ENCODE data around the gene SETD3.

The SETD3 gene

GRCh38 chr14:99502989-99503421 lies 22.3 kb upstream of the SETD3 start:
- Histone ChIP-seq H2BK120ac (ENCODE audit: low read depth, low read length) (no peak overlapping the region), H3K23ac (ENCODE audit: low read depth, low read length, poor library complexity) (peak overlapping the region; percentile 38), H3K4me1 (ENCODE audit: control insufficient read depth in 2 of 2, insufficient read depth in 1 of 2, low read depth in 1 of 2, low read length in 2 of 2) (no peaks in the 10 kb centered on the region), H3K27ac (replicated peaks; ENCODE audit: low read length) (no peak overlapping the region), H2BK5ac (ENCODE audit: low read length) (no peak overlapping the region), H3K79me1 (ENCODE audit: low read depth, low read length) (no peaks in the 10 kb centered on the region), H3K27me3 (ENCODE audit: control insufficient read depth in 3 of 3, insufficient read depth in 3 of 3, low read depth in 1 of 3, low read length in 3 of 3) (no peaks in the 10 kb centered on the region), H3K4me2 (ENCODE audit: insufficient read depth, low read length, poor library complexity, severe bottlenecking) (no peak overlapping the region), H3K14ac (ENCODE audit: low read length) (no peak overlapping the region), H3K9me3 (replicated peaks in 1 of 2; ENCODE audit: control insufficient read depth in 2 of 2, insufficient read depth in 1 of 2, low read depth in 1 of 2, low read length in 2 of 2) (no peaks in the 10 kb centered on the region), H3K4ac (ENCODE audit: low read length) (no peak overlapping the region), H2AK5ac (ENCODE audit: low read depth, low read length) (no peak overlapping the region), H3K36me3 (replicated peaks in 1 of 2; ENCODE audit: control insufficient read depth in 2 of 2, insufficient read depth in 2 of 2, low read length in 2 of 2) (peaks cover 42 to 99% of the 10 kb centered on the region in 2 donors), H2AFZ (ENCODE audit: low read length) (no peak overlapping the region), H4K91ac (ENCODE audit: low read depth, low read length, poor library complexity) (no peak overlapping the region), H2BK15ac (ENCODE audit: low read length) (no peak overlapping the region), H4K8ac (ENCODE audit: low read depth, low read length) (no peak overlapping the region), H2BK12ac (ENCODE audit: low read length) (no peak overlapping the region), H3K18ac (ENCODE audit: low read length) (no peak overlapping the region), H3K4me3 (ENCODE audit: low read length in 2 of 2) (no peak overlapping the region), H3K9ac (ENCODE audit: low read depth, low read length, poor library complexity) (peak overlapping the region; percentile 7)
- WGBS, 2 donors (ENCODE audit: extremely low coverage in 2 of 2, insufficient read length in 2 of 2, insufficient replicate concordance in 1 of 2) = no CpG with 5 or more reads among the region's 14 CpGs
- no peak for DNase-seq (ENCODE audit: low spot score)

DNA sequence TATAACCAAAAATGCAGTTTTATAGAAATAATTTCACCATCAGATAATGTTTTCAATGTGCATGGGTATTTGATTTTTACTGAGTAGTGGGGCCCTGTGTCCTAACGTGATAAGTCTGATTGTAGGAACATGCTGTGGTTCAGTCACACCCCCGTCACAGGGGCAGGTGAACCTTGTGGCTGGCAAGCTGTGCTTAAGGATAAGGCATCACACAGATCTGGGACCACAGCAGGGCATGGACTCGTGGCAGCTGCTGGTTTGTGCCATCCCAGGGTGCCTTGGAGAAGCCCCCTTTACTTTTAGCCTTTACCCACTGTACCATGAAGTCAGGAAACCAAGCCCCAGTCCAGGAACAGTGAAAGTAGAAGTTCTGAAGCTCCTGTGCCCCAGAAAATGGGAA lies 17.2 kb upstream of the SETD3 start:
- no peak overlapping the region for H2AFZ ChIP-seq (ENCODE audit: low read length)
- H3K14ac ChIP-seq (ENCODE audit: low read length) = no peak overlapping the region
- peaks cover 2% of the 10 kb centered on the region for H3K79me1 ChIP-seq (ENCODE audit: low read depth, low read length)
- no peak overlapping the region for H4K91ac ChIP-seq (ENCODE audit: low read depth, low read length, poor library complexity)
- H3K18ac ChIP-seq (ENCODE audit: low read length) = no peak overlapping the region
- H2BK15ac ChIP-seq (ENCODE audit: low read length) = no peak overlapping the region
- no peak overlapping the region for H4K8ac ChIP-seq (ENCODE audit: low read depth, low read length)
- no peak overlapping the region for H3K4me3 ChIP-seq (ENCODE audit: low read length in 2 of 2)
- H3K23ac ChIP-seq (ENCODE audit: low read depth, low read length, poor library complexity) = no peak overlapping the region
- H3K27ac ChIP-seq (replicated peaks; ENCODE audit: low read length) = no peak overlapping the region
- H3K27me3 ChIP-seq (ENCODE audit: control insufficient read depth in 3 of 3, insufficient read depth in 3 of 3, low read depth in 1 of 3, low read length in 3 of 3) = no peaks in the 10 kb centered on the region
- H3K9ac ChIP-seq (ENCODE audit: low read depth, low read length, poor library complexity) = no peak overlapping the region
- H3K4me2 ChIP-seq (ENCODE audit: insufficient read depth, low read length, poor library complexity, severe bottlenecking) = no peak overlapping the region
- no peaks in the 10 kb centered on the region for H3K9me3 ChIP-seq (replicated peaks in 1 of 2; ENCODE audit: control insufficient read depth in 2 of 2, insufficient read depth in 1 of 2, low read depth in 1 of 2, low read length in 2 of 2)
- H2BK5ac ChIP-seq (ENCODE audit: low read length) = no peak overlapping the region
- no peak overlapping the region for H3K4ac ChIP-seq (ENCODE audit: low read length)
- no peak overlapping the region for H2BK120ac ChIP-seq (ENCODE audit: low read depth, low read length)
- H3K4me1 ChIP-seq (ENCODE audit: control insufficient read depth in 2 of 2, insufficient read depth in 1 of 2, low read depth in 1 of 2, low read length in 2 of 2) = no peaks in the 10 kb centered on the region
- no CpG with 5 or more reads among the region's 3 CpGs for WGBS, 2 donors (ENCODE audit: extremely low coverage in 2 of 2, insufficient read length in 2 of 2, insufficient replicate concordance in 1 of 2)
- no peak for DNase-seq (ENCODE audit: low spot score)
- no peak overlapping the region for H2BK12ac ChIP-seq (ENCODE audit: low read length)
- H2AK5ac ChIP-seq (ENCODE audit: low read depth, low read length) = no peak overlapping the region
- peaks cover 28 to 96% of the 10 kb centered on the region in 2 donors for H3K36me3 ChIP-seq (replicated peaks in 1 of 2; ENCODE audit: control insufficient read depth in 2 of 2, insufficient read depth in 2 of 2, low read length in 2 of 2)

DNA sequence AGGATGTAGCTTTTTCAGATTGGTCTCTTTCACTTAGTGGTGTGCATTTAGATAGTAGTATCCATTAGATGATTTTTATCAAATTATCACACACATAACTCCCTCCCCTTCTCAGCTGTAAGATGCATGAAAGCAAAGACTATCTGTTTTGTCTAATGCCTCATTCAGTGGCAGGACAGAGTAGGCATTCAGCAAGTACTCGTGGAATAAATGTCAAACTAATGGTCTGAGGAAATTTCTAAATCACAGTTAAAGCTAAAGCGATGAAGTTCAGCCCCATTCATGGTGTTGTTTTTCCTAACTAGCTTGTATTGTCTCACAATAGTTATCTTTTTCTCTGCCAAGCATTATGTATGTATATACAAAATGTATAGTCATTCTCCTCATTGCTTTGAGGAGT lies 16.7 kb upstream of the SETD3 start:
- no peak for DNase-seq (ENCODE audit: low spot score)
- Histone ChIP-seq H2BK5ac (ENCODE audit: low read length) (no peak overlapping the region), H3K27me3 (ENCODE audit: control insufficient read depth in 3 of 3, insufficient read depth in 3 of 3, low read depth in 1 of 3, low read length in 3 of 3) (no peaks in the 10 kb centered on the region), H3K4me1 (ENCODE audit: control insufficient read depth in 2 of 2, insufficient read depth in 1 of 2, low read depth in 1 of 2, low read length in 2 of 2) (no peaks in the 10 kb centered on the region), H3K4me2 (ENCODE audit: insufficient read depth, low read length, poor library complexity, severe bottlenecking) (no peak overlapping the region), H2BK15ac (ENCODE audit: low read length) (no peak overlapping the region), H3K27ac (replicated peaks; ENCODE audit: low read length) (no peak overlapping the region), H3K23ac (ENCODE audit: low read depth, low read length, poor library complexity) (no peak overlapping the region), H3K4ac (ENCODE audit: low read length) (no peak overlapping the region), H2AFZ (ENCODE audit: low read length) (no peak overlapping the region), H3K9me3 (replicated peaks in 1 of 2; ENCODE audit: control insufficient read depth in 2 of 2, insufficient read depth in 1 of 2, low read depth in 1 of 2, low read length in 2 of 2) (no peaks in the 10 kb centered on the region), H3K9ac (ENCODE audit: low read depth, low read length, poor library complexity) (no peak overlapping the region), H3K18ac (ENCODE audit: low read length) (no peak overlapping the region), H3K14ac (ENCODE audit: low read length) (no peak overlapping the region), H3K36me3 (replicated peaks in 1 of 2; ENCODE audit: control insufficient read depth in 2 of 2, insufficient read depth in 2 of 2, low read length in 2 of 2) (peaks cover 24 to 96% of the 10 kb centered on the region in 2 donors), H2AK5ac (ENCODE audit: low read depth, low read length) (no peak overlapping the region), H4K91ac (ENCODE audit: low read depth, low read length, poor library complexity) (no peak overlapping the region), H4K8ac (ENCODE audit: low read depth, low read length) (no peak overlapping the region), H2BK12ac (ENCODE audit: low read length) (no peak overlapping the region), H2BK120ac (ENCODE audit: low read depth, low read length) (no peak overlapping the region), H3K79me1 (ENCODE audit: low read depth, low read length) (peaks cover 4% of the 10 kb centered on the region), H3K4me3 (ENCODE audit: low read length in 2 of 2) (no peak overlapping the region)
- no CpG with 5 or more reads among the region's 2 CpGs for whole genome bisulfite sequencing, 2 donors (ENCODE audit: extremely low coverage in 2 of 2, insufficient read length in 2 of 2, insufficient replicate concordance in 1 of 2)

DNA sequence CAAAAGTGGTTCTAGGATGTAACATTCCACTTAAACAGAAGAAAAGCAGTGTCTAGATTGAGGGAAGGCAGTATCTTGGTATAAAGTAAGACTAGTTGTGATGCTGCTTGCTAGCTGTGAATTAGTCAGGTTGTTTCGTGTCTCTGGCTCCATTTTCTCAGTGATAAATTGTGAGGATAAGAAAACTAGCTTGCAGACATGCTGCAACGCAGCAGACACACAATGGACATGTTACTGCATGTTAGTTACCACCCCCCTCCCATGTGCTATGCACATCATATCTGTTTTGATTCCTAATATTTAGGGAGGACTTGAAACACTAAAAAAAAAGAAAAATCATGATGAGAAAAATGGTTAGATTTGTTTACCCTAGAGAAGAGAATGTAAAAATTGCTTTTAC lies 3.4 kb upstream of the SETD3 start:
- Histone ChIP-seq H2BK5ac (ENCODE audit: low read length) (no peak overlapping the region), H3K9ac (ENCODE audit: low read depth, low read length, poor library complexity) (no peak overlapping the region), H3K27ac (replicated peaks; ENCODE audit: low read length) (no peak overlapping the region), H2AK5ac (ENCODE audit: low read depth, low read length) (no peak overlapping the region), H3K4me3 (ENCODE audit: low read length in 2 of 2) (no peak overlapping the region), H3K14ac (ENCODE audit: low read length) (no peak overlapping the region), H3K18ac (ENCODE audit: low read length) (no peak overlapping the region), H3K4ac (ENCODE audit: low read length) (no peak overlapping the region), H2BK120ac (ENCODE audit: low read depth, low read length) (no peak overlapping the region), H3K79me1 (ENCODE audit: low read depth, low read length) (peaks cover 3% of the 10 kb centered on the region), H2BK12ac (ENCODE audit: low read length) (no peak overlapping the region), H3K9me3 (replicated peaks in 1 of 2; ENCODE audit: control insufficient read depth in 2 of 2, insufficient read depth in 1 of 2, low read depth in 1 of 2, low read length in 2 of 2) (no peaks in the 10 kb centered on the region), H3K23ac (ENCODE audit: low read depth, low read length, poor library complexity) (no peak overlapping the region), H2AFZ (ENCODE audit: low read length) (no peak overlapping the region), H4K91ac (ENCODE audit: low read depth, low read length, poor library complexity) (no peak overlapping the region), H2BK15ac (ENCODE audit: low read length) (no peak overlapping the region), H3K27me3 (ENCODE audit: control insufficient read depth in 3 of 3, insufficient read depth in 3 of 3, low read depth in 1 of 3, low read length in 3 of 3) (no peaks in the 10 kb centered on the region), H4K8ac (ENCODE audit: low read depth, low read length) (no peak overlapping the region), H3K36me3 (replicated peaks in 1 of 2; ENCODE audit: control insufficient read depth in 2 of 2, insufficient read depth in 2 of 2, low read length in 2 of 2) (no peaks in the 10 kb centered on the region), H3K4me1 (ENCODE audit: control insufficient read depth in 2 of 2, insufficient read depth in 1 of 2, low read depth in 1 of 2, low read length in 2 of 2) (peaks cover 2 to 7% of the 10 kb centered on the region in 2 donors), H3K4me2 (ENCODE audit: insufficient read depth, low read length, poor library complexity, severe bottlenecking) (no peak overlapping the region)
- DNase-seq (ENCODE audit: low spot score) = no peak
- no CpG with 5 or more reads among the region's 2 CpGs for WGBS, 2 donors (ENCODE audit: extremely low coverage in 2 of 2, insufficient read length in 2 of 2, insufficient replicate concordance in 1 of 2)
